Testis (tissue), 3 donors: ENCODE data around the gene TCEA2. TPM values are rescaled to one million over a fixed set of nuclear protein-coding genes. Genes with fewer than 3 reads are reported as not detected.

ENCODE experiments used
- DNase-seq: peaks from one replicate; pipeline ENCODE4 v3.0.0-alpha.2; 2019
- H3K27ac ChIP-seq, 2 donors: fragments of 200-600 bp; sonication (generic); one replicate each; pipeline ENCODE4 v1.5.1; 2019
- H3K27me3 ChIP-seq: fragments of 200-600 bp; sonication (generic); one replicate; pipeline ENCODE4 v1.5.1; 2019
- H3K36me3 ChIP-seq: fragments of 200-600 bp; sonication (generic); one replicate; pipeline ENCODE4 v1.5.1; 2017; ENCODE audit warnings: low read depth; ENCODE audit errors: missing control alignments
- H3K4me1 ChIP-seq: fragments of 200-600 bp; sonication (generic); one replicate; pipeline ENCODE4 v1.5.1; 2019
- H3K4me3 ChIP-seq, 2 donors: fragments of 200-600 bp; sonication (generic); one replicate each; pipeline ENCODE4 v1.5.1; 2017 to 2019
- H3K9me3 ChIP-seq: fragments of 200-600 bp; sonication (generic); one replicate; pipeline ENCODE4 v1.5.1; 2017
- POLR2A ChIP-seq: fragments of 450-650 bp; IDR thresholded peaks from one replicate; pipeline ENCODE4 v1.6.1; 2017; ENCODE audit warnings: antibody characterized with exemption, mild to moderate bottlenecking, moderate library complexity
- WGBS, 2 donors: methylation state at CpG; one replicate each; pipeline ENCODE4 v1.1.5; 2018; 5-methylcytosine and 5-hydroxymethylcytosine counted together
- intact Hi-C: fragments of 100-400 bp; cut with DNase I; formaldehyde crosslinking; loops from one replicate; pipeline ENCODE4 v1.15.1; 2023; ENCODE audit warnings: low total_unique reads
- polyA plus RNA-seq: library from polyadenylated mRNA; stranded (reverse); fragments of 350-450 nt; fragmentation: Illumina TruSeq; extraction: RNeasy Lipid Tissue Mini Kit (QIAGEN cat#74804); gene quantifications from one replicate; pipeline ENCODE4 v1.2.3, GENCODE V29; 2014; ENCODE audit warnings: low read depth, low replicate concordance; ENCODE audit not compliant: insufficient read depth
- total RNA-seq, 2 donors: library from RNA; depleted of rRNA; stranded (reverse); fragments of >200 nt; gene quantifications; one replicate each; pipeline ENCODE4 v1.2.3, GENCODE V29; 2016
- TF ChIP-seq, protein P1 (sequence below), 3 experiments: fragments of 450-650 bp in 2 of 3; fragments of 200-600 bp in 1 of 3; sonication (generic) in 1 of 3; IDR thresholded peaks; one replicate each; pipeline ENCODE4 v1.5.1; 2016 to 2019; ENCODE audit warnings: antibody characterized with exemption in 3 of 3, mild to moderate bottlenecking in 2 of 3, moderate library complexity in 1 of 3

The TCEA2 gene
- total and polyA plus RNA-seq, 3 donors from 2014 or later: 94.5 to 171 (median 126) TPM

DNA sequence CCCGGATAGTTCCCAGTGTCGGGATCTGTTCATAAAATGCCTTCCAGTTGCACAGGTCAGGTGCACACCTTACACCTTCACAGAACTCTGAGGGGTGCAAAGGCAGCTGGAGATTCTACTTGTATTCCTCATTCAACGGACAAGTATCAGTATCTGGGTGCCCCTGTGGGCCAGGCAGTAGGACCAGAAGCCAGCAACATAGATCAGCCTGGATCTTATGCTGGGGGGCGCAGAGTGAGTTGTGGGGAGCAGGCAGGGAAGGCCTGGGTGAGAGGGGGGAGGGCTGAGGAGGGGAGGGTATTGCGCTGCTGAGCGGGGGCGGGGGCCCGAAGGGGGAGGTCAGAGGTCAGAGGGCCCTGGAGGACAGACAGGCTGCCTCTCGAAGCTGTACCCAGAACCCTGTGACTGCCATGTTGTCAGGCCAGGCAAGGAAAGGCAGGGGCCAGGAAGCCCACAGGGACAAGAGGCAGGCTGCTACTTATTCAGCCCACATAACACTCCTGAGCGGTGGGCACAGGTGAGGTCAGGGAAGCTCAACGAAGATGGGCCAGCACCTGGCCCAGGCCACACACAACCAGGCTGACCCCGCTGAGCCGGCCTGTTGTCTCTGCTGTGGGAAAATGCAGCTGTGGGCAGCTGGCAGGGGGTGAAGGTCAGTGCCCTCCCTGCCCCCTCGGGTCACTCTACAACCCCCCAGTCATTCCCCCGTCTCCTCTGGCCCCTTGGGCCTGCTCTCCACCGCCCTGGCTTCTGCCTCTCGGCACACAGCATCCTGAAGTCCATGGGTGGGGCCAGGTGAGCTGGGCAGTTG is 18.0 kb downstream of the TCEA2 start:
- peaks cover 27% of the 10 kb centered on the region for H3K4me1 ChIP-seq
- no peaks in the 10 kb centered on the region for H3K36me3 ChIP-seq
- WGBS, 2 donors: 60 to 70% methylated on average over 14 to 17 of the region's 17 CpGs
- no peak for DNase-seq
- H3K27ac ChIP-seq: no peak overlapping the region
- no peaks in the 10 kb centered on the region for H3K9me3 ChIP-seq
- H3K27me3 ChIP-seq: no peaks in the 10 kb centered on the region
- no peak overlapping the region for H3K4me3 ChIP-seq
- intact Hi-C loops: no loop called here
- TF ChIP-seq POLR2A: no peak
- TF ChIP-seq, protein P1, sequence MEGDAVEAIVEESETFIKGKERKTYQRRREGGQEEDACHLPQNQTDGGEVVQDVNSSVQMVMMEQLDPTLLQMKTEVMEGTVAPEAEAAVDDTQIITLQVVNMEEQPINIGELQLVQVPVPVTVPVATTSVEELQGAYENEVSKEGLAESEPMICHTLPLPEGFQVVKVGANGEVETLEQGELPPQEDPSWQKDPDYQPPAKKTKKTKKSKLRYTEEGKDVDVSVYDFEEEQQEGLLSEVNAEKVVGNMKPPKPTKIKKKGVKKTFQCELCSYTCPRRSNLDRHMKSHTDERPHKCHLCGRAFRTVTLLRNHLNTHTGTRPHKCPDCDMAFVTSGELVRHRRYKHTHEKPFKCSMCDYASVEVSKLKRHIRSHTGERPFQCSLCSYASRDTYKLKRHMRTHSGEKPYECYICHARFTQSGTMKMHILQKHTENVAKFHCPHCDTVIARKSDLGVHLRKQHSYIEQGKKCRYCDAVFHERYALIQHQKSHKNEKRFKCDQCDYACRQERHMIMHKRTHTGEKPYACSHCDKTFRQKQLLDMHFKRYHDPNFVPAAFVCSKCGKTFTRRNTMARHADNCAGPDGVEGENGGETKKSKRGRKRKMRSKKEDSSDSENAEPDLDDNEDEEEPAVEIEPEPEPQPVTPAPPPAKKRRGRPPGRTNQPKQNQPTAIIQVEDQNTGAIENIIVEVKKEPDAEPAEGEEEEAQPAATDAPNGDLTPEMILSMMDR (IDR thresholded peaks at IDR 0.05): no peak

- 82 to 92% methylated on average over 6 of the region's 6 CpGs for WGBS, 2 donors
- no peak overlapping the region for H3K4me3 ChIP-seq
- no peaks in the 10 kb centered on the region for H3K36me3 ChIP-seq
- H3K27me3 ChIP-seq: no peaks in the 10 kb centered on the region
- intact Hi-C loops: no loop called here
- no peak for DNase-seq
- no peaks in the 10 kb centered on the region for H3K9me3 ChIP-seq
- H3K27ac ChIP-seq: no peak overlapping the region
- H3K4me1 ChIP-seq: peaks cover 27% of the 10 kb centered on the region
- TF ChIP-seq, protein P1 (IDR thresholded peaks at IDR 0.05): no peak
- TF ChIP-seq POLR2A: no peak
Observed at GRCh38 chr20:64081624-64081964, 18.6 kb downstream of the TCEA2 start.

- DNase-seq: no peak
- H3K27me3 ChIP-seq: no peaks in the 10 kb centered on the region
- no peak overlapping the region for H3K4me3 ChIP-seq
- H3K27ac ChIP-seq: no peak overlapping the region
- no peaks in the 10 kb centered on the region for H3K36me3 ChIP-seq
- H3K4me1 ChIP-seq: peaks cover 27% of the 10 kb centered on the region
- intact Hi-C loops: no loop called here
- 24 to 33% methylated on average over 13 of the region's 13 CpGs for WGBS, 2 donors
- H3K9me3 ChIP-seq: no peaks in the 10 kb centered on the region
- no peak for TF ChIP-seq POLR2A
- TF ChIP-seq, protein P1 (IDR thresholded peaks at IDR 0.05): no peak
Observed at GRCh38 chr20:64082126-64082731, 19.2 kb downstream of the TCEA2 start.

DNA sequence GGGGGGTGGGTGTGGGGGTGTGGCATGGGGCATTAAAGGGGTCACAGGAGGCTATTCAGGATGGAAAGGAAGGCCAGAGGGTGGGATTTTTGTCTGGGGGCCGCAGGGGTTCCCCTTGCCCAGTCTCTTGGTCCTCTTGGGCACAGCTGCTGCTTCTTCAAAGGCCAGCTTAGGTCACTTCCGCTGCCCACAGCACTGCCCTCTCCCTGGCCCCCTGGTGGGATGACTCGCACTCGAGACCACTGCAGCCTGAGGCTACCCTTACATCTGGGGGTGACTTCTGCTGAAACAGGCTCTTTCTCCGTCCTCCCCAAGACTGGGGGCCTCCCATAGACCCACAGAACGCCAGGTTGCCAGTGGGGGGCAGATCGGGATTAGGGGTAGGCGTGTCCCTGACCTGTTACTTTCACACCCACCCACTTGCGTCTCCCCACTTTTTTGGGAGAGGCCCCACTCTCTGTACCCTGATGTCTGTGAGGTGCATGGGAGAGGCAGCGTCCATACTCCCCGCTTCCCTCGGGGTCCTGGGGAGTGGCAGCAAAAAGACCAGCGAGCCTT is 19.9 kb downstream of the TCEA2 start:
- peak overlapping the region; percentile 47 to 64 for H3K4me3 ChIP-seq
- intact Hi-C loops: no loop called here
- WGBS, 2 donors: 22 to 28% methylated on average over 5 to 13 of the region's 13 CpGs
- DNase-seq: no peak
- H3K4me1 ChIP-seq: peaks cover 27% of the 10 kb centered on the region
- no peak overlapping the region for H3K27ac ChIP-seq
- H3K27me3 ChIP-seq: no peaks in the 10 kb centered on the region
- TF ChIP-seq, protein P1 (IDR thresholded peaks at IDR 0.05): no peak
- no peak for TF ChIP-seq POLR2A
- H3K36me3 ChIP-seq: no peaks in the 10 kb centered on the region
- H3K9me3 ChIP-seq: no peaks in the 10 kb centered on the region
